HepG2 (cell line): ENCODE measurements around the gene EIF4EBP3. TPM values are rescaled to one million over a fixed set of nuclear protein-coding genes. Genes with fewer than 3 reads are reported as not detected.

Experiments
- ARNTL ChIP-seq: sonication (generic); formaldehyde crosslinking; IDR thresholded peaks from 2 replicates; pipeline ENCODE4 v1.4.0; 2020; ENCODE audit warnings: mild to moderate bottlenecking, missing genetic modification reagents
- ASH2L ChIP-seq: fragments of 300-600, 200-600 bp; sonication (generic); IDR thresholded peaks from 2 replicates; pipeline ENCODE4 v1.7.0; 2017; ENCODE audit warnings: low read depth, mild to moderate bottlenecking, moderate library complexity, mixed read lengths, low read length; ENCODE audit not compliant: insufficient read length
- ATF3 ChIP-seq: sonication (generic); formaldehyde crosslinking; IDR thresholded peaks from 2 replicates; pipeline ENCODE4 v1.4.0; 2020; ENCODE audit warnings: missing genetic modification reagents
- FIP1L1 ChIP-seq: fragments of 200-400 bp; formaldehyde crosslinking; IDR thresholded peaks from 2 replicates; pipeline ENCODE4 v1.6.1; 2018; ENCODE audit warnings: low read depth, mild to moderate bottlenecking, low read length, moderate library complexity, borderline replicate concordance; ENCODE audit not compliant: insufficient read depth
- FLYWCH1 ChIP-seq: sonication (generic); formaldehyde crosslinking; IDR thresholded peaks from 2 replicates; pipeline ENCODE4 v1.8.1; 2023; ENCODE audit warnings: mild to moderate bottlenecking, missing genetic modification reagents
- HNRNPL ChIP-seq: fragments of 200-400 bp; formaldehyde crosslinking; IDR thresholded peaks from 2 replicates; pipeline ENCODE4 v1.6.1; 2017; ENCODE audit warnings: mild to moderate bottlenecking, low read depth, low read length
- JUN ChIP-seq: sonication (generic); formaldehyde crosslinking; IDR thresholded peaks from 2 replicates; pipeline ENCODE4 v1.4.0; 2020; ENCODE audit warnings: mild to moderate bottlenecking, missing genetic modification reagents
- JUNB ChIP-seq: sonication (generic); formaldehyde crosslinking; IDR thresholded peaks from 2 replicates; pipeline ENCODE4 v1.8.0; 2022; ENCODE audit warnings: missing genetic modification reagents, mild to moderate bottlenecking, borderline replicate concordance
- MEF2D ChIP-seq: sonication (generic); formaldehyde crosslinking; IDR thresholded peaks from 2 replicates; pipeline ENCODE4 v1.5.1; 2020; ENCODE audit warnings: mild to moderate bottlenecking, missing genetic modification reagents
- MTF2 ChIP-seq: sonication (generic); formaldehyde crosslinking; IDR thresholded peaks from 2 replicates; pipeline ENCODE4 v1.5.0; 2020; ENCODE audit warnings: missing genetic modification reagents, borderline replicate concordance
- PAXIP1 ChIP-seq: sonication (generic); formaldehyde crosslinking; conservative IDR thresholded peaks from 2 replicates; pipeline ENCODE4 v1.4.0; 2020; ENCODE audit warnings: mild to moderate bottlenecking, missing genetic modification reagents, moderate library complexity
- PBX2 ChIP-seq: IDR thresholded peaks from 2 replicates; pipeline ENCODE4 v1.6.1; 2016; ENCODE audit warnings: control low read depth
- POGK ChIP-seq: sonication (generic); formaldehyde crosslinking; conservative IDR thresholded peaks from 2 replicates; pipeline ENCODE4 v1.8.0; 2022; ENCODE audit warnings: mild to moderate bottlenecking, moderate library complexity, missing genetic modification reagents
- REPIN1 ChIP-seq: sonication (generic); formaldehyde crosslinking; IDR thresholded peaks from 2 replicates; pipeline ENCODE4 v1.8.0; 2022; ENCODE audit warnings: missing genetic modification reagents, low read depth, mild to moderate bottlenecking, borderline replicate concordance
- SMC3 ChIP-seq: IDR thresholded peaks from 2 replicates; pipeline ENCODE4 v1.6.1; 2011; ENCODE audit warnings: low read length, improper control_type of control experiment
- ZNF274 ChIP-seq: sonication (generic); formaldehyde crosslinking; IDR thresholded peaks from 2 replicates; pipeline ENCODE4 v1.5.1; 2020; ENCODE audit warnings: mild to moderate bottlenecking, missing genetic modification reagents
- ZZZ3 ChIP-seq: sonication (generic); formaldehyde crosslinking; IDR thresholded peaks from 2 replicates; pipeline ENCODE4 v1.4.0; 2020; ENCODE audit warnings: missing genetic modification reagents, mild to moderate bottlenecking, borderline replicate concordance
- polyA plus RNA-seq, 8 experiments: library from polyadenylated mRNA; depleted of rRNA in 3 of 8; stranded (reverse) in 7 of 8; unstranded in 1 of 8; fragments of >200 nt; fragmentation: Illumina TruSeq in 4 of 8; extraction: Trizol in 4 of 8; gene quantifications; 2 replicates each; pipeline versions ENCODE4 v1.2.1 to v1.2.3, GENCODE V29; 2011 to 2016; ENCODE audit warnings: low read depth in 4 of 8, missing spikeins in 1 of 8, mixed read lengths in 1 of 8; ENCODE audit not compliant: insufficient read depth in 1 of 8
- total RNA-seq, 5 experiments: library from RNA; depleted of rRNA; stranded (reverse); fragments of >200 nt; fragmentation: Illumina TruSeq; extraction: Trizol; gene quantifications; 2 replicates each; pipeline ENCODE4 v1.2.3, GENCODE V29; 2016; ENCODE audit warnings: low read depth in 1 of 5
- TF ChIP-seq, protein P1 (sequence below), 2 experiments: IDR thresholded peaks; 2 replicates each; pipeline ENCODE4 v1.6.1; 2011 to 2012; ENCODE audit warnings: low read length in 2 of 2, borderline replicate concordance in 1 of 2, low read depth in 1 of 2, mild to moderate bottlenecking in 1 of 2, moderate library complexity in 1 of 2

Gene EIF4EBP3
- total and polyA plus RNA-seq, 2 of the 13 experiments (the other 11 are each of a cell fraction or from before 2014, with no cell fraction given): 0.61 to 1.7 TPM

GRCh38 chr5:140546851-140547507 lies 483 bp upstream of the EIF4EBP3 start (continued):
- no peak for TF ChIP-seq SMC3
- TF ChIP-seq PBX2 (CRISPR knock-in tag): no peak
- TF ChIP-seq, protein P1, sequence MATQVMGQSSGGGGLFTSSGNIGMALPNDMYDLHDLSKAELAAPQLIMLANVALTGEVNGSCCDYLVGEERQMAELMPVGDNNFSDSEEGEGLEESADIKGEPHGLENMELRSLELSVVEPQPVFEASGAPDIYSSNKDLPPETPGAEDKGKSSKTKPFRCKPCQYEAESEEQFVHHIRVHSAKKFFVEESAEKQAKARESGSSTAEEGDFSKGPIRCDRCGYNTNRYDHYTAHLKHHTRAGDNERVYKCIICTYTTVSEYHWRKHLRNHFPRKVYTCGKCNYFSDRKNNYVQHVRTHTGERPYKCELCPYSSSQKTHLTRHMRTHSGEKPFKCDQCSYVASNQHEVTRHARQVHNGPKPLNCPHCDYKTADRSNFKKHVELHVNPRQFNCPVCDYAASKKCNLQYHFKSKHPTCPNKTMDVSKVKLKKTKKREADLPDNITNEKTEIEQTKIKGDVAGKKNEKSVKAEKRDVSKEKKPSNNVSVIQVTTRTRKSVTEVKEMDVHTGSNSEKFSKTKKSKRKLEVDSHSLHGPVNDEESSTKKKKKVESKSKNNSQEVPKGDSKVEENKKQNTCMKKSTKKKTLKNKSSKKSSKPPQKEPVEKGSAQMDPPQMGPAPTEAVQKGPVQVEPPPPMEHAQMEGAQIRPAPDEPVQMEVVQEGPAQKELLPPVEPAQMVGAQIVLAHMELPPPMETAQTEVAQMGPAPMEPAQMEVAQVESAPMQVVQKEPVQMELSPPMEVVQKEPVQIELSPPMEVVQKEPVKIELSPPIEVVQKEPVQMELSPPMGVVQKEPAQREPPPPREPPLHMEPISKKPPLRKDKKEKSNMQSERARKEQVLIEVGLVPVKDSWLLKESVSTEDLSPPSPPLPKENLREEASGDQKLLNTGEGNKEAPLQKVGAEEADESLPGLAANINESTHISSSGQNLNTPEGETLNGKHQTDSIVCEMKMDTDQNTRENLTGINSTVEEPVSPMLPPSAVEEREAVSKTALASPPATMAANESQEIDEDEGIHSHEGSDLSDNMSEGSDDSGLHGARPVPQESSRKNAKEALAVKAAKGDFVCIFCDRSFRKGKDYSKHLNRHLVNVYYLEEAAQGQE (IDR thresholded peaks at IDR 0.05; ENCODE audit: borderline replicate concordance in 1 of 2, low read depth in 1 of 2, low read length in 2 of 2): peak in 1 of 2 experiments; percentile 61; a peak in 1 of 4 replicates
- TF ChIP-seq ATF3 (CRISPR knock-in tag): no peak
- TF ChIP-seq PAXIP1 (CRISPR knock-in tag): peak; percentile 85
- TF ChIP-seq ARNTL (CRISPR knock-in tag): no peak; the same call in 1 of the 2 replicates
- TF ChIP-seq ZZZ3 (CRISPR knock-in tag): no peak
- no peak for TF ChIP-seq HNRNPL
- TF ChIP-seq REPIN1 (CRISPR knock-in tag): 0 out of 2 replicates have a peak, but pooled peaks have one; percentile 56
- no peak for TF ChIP-seq FIP1L1
- TF ChIP-seq POGK (CRISPR knock-in tag): no peak
- no peak for TF ChIP-seq JUN (CRISPR knock-in tag)
- TF ChIP-seq ASH2L: peak; percentile 73
- no peak for TF ChIP-seq ZNF274 (CRISPR knock-in tag)
- TF ChIP-seq JUNB (CRISPR knock-in tag): no peak
- no peak; the same call in 1 of the 2 replicates for TF ChIP-seq MTF2 (CRISPR knock-in tag)
- TF ChIP-seq FLYWCH1 (CRISPR knock-in tag): no peak
- TF ChIP-seq MEF2D (CRISPR knock-in tag): no peak; the same call in 1 of the 2 replicates
